ENCODE data around the gene KRT6B.

- TF ChIP-seq EP300 (IDR thresholded peaks at IDR 0.05) (no peak), CTCF (IDR thresholded peaks at IDR 0.05) (no peak)
These were observed 13.0 kb upstream of the KRT6B start for GRCh38 chr12:52464897-52465296.
